Gastrocnemius medialis (tissue), 4 donors: Measurements from ENCODE around the gene CCM2L. TPM values are rescaled to one million over a fixed set of nuclear protein-coding genes. Genes with fewer than 3 reads are reported as not detected.

ENCODE experiments used
- ATAC-seq, 2 donors: fragments of 150-250 bp; one replicate each; pipeline ENCODE4 v1.9.1; 2016
- DNase-seq, 2 donors: peaks; one replicate each; pipeline ENCODE4 v3.0.0-alpha.2; 2019
- H3K27ac ChIP-seq, 4 donors: fragments of 200-600 bp; sonication (generic); 1 replicate in 1 of 4; 2 replicates in 3 of 4; pipeline ENCODE4 v1.5.1; 2016 to 2018; ENCODE audit warnings: mild to moderate bottlenecking in 2 of 4, moderate library complexity in 1 of 4
- H3K27me3 ChIP-seq, 3 donors: fragments of 200-600 bp; sonication (generic) in 2 of 3; 1 replicate in 1 of 3; 2 replicates in 2 of 3; pipeline versions ENCODE4 v1.5.1 to v1.6.0; 2016 to 2019; ENCODE audit warnings: mild to moderate bottlenecking in 1 of 3, moderate library complexity in 1 of 3
- H3K36me3 ChIP-seq, 2 donors: fragments of 200-600 bp; sonication (generic) in 1 of 2; one replicate each; pipeline ENCODE4 v1.5.1; 2017 to 2018
- H3K4me1 ChIP-seq, 2 donors: fragments of 200-600 bp; sonication (generic) in 1 of 2; one replicate each; pipeline ENCODE4 v1.5.1; 2016 to 2017; ENCODE audit warnings: mild to moderate bottlenecking in 2 of 2
- H3K4me3 ChIP-seq, 4 donors: fragments of 200-600 bp; sonication (generic) in 3 of 4; 1 replicate in 1 of 4; 2 replicates in 3 of 4; pipeline ENCODE4 v1.5.1; 2016 to 2019; ENCODE audit warnings: mild to moderate bottlenecking in 2 of 4
- H3K9me3 ChIP-seq, 3 donors: fragments of 200-600 bp; sonication (generic) in 2 of 3; 1 replicate in 1 of 3; 2 replicates in 2 of 3; pipeline ENCODE4 v1.5.1; 2016 to 2019
- POLR2A ChIP-seq, 2 donors: fragments of 450-650 bp; IDR thresholded peaks; one replicate each; pipeline ENCODE4 v1.6.1; 2017; ENCODE audit warnings: antibody characterized with exemption in 2 of 2, mild to moderate bottlenecking in 2 of 2, moderate library complexity in 2 of 2
- in situ Hi-C, 4 donors: fragments of 200-750 bp; cut with MboI; loops; one replicate each; pipeline versions ENCODE4 v1.15.0 to v1.8.0; 2017; ENCODE audit warnings: low sequenced_read_pairs in 4 of 4
- intact Hi-C: fragments of 100-400 bp; cut with DNase I; formaldehyde crosslinking; loops from one replicate; pipeline ENCODE4 v1.15.1; 2023; ENCODE audit warnings: low total_unique reads
- total RNA-seq, 4 donors: library from RNA; depleted of rRNA; stranded (reverse); fragments of >200 nt; gene quantifications; one replicate each; pipeline versions ENCODE4 v1.1.0 to v1.2.3, GENCODE V29; 2016
- TF ChIP-seq, protein P1 (sequence below), 5 experiments: fragments of 450-650 bp in 3 of 5; fragments of 200-600 bp in 2 of 5; sonication (generic) in 2 of 5; IDR thresholded peaks in 4 of 5; conservative IDR thresholded peaks in 1 of 5; 1 replicate in 4 of 5; 2 replicates in 1 of 5; pipeline ENCODE4 v1.5.1; 2016 to 2019; ENCODE audit warnings: antibody characterized with exemption in 5 of 5, mild to moderate bottlenecking in 3 of 5, moderate library complexity in 3 of 5

CCM2L gene
- total RNA-seq, 4 donors from 2014 or later, result 2.2 to 5.8 (median 3.2) TPM

GRCh38 chr20:32070282-32070681, 60.0 kb downstream of the CCM2L start:
- Histone ChIP-seq H3K27me3 (peaks cover 0 to 4% (median 0%) of the 10 kb centered on the region in 3 donors), H3K4me1 (peaks cover 0 to 3% of the 10 kb centered on the region in 2 donors), H3K27ac (no peak overlapping the region), H3K9me3 (no peaks in the 10 kb centered on the region), H3K4me3 (no peak overlapping the region), H3K36me3 (no peaks in the 10 kb centered on the region)
- intact Hi-C loops, result no loop called here
- ATAC-seq (no peak), DNase-seq (no peak)
- TF ChIP-seq, protein P1, sequence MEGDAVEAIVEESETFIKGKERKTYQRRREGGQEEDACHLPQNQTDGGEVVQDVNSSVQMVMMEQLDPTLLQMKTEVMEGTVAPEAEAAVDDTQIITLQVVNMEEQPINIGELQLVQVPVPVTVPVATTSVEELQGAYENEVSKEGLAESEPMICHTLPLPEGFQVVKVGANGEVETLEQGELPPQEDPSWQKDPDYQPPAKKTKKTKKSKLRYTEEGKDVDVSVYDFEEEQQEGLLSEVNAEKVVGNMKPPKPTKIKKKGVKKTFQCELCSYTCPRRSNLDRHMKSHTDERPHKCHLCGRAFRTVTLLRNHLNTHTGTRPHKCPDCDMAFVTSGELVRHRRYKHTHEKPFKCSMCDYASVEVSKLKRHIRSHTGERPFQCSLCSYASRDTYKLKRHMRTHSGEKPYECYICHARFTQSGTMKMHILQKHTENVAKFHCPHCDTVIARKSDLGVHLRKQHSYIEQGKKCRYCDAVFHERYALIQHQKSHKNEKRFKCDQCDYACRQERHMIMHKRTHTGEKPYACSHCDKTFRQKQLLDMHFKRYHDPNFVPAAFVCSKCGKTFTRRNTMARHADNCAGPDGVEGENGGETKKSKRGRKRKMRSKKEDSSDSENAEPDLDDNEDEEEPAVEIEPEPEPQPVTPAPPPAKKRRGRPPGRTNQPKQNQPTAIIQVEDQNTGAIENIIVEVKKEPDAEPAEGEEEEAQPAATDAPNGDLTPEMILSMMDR (IDR thresholded peaks at IDR 0.05 in 4 of 5, conservative IDR thresholded peaks at IDR 0.05 in 1 of 5), result no peak
- in situ Hi-C loops, result no loop called here

- Histone ChIP-seq H3K27ac (no peak overlapping the region), H3K4me1 (no peaks in the 10 kb centered on the region), H3K9me3 (no peaks in the 10 kb centered on the region), H3K27me3 (peaks cover 0 to 4% (median 0%) of the 10 kb centered on the region in 3 donors), H3K4me3 (no peak overlapping the region), H3K36me3 (no peaks in the 10 kb centered on the region)
- TF ChIP-seq, protein P1 (IDR thresholded peaks at IDR 0.05 in 4 of 5, conservative IDR thresholded peaks at IDR 0.05 in 1 of 5), result no peak
- no peak for TF ChIP-seq POLR2A (IDR thresholded peaks at IDR 0.05)
- intact Hi-C loops, result no loop called here
- in situ Hi-C loops, result no loop called here
- ATAC-seq (no peak), DNase-seq (no peak)
These were observed 60.5 kb downstream of the CCM2L start for GRCh38 chr20:32070690-32071213.

- in situ Hi-C loops, result no loop called here
These were observed 61.3 kb downstream of the CCM2L start for GRCh38 chr20:32071395-32072167.

DNA sequence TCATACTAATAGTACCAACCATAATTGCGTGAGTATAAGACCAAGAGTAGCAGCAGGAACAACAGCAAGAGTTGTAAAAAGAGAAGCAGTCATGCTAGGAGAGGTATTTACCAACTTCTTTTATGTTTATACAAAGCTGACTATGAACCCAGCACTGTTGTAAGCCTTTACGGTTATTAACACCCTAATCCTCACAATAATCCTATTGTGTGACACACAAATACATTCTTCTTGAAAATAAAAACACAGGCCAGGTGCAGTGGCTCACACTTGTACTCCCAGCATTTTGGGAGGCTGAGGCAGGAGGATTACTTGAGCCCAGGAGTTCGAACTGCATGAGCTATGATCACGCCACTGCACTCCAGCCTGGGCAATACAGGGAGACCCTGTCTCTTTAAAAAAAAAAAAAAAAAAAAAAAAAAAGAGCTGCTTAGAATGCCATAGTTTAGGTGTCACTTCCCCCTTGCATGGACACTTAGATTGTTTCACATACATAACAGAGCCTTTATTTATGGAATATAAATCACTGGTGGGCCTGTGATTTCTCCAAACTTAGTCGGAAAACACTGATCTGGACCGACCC, 62.0 kb downstream of the CCM2L start:
- peaks cover 0 to 4% (median 3%) of the 10 kb centered on the region in 3 donors for H3K27me3 ChIP-seq
- no peak overlapping the region for H3K27ac ChIP-seq
- intact Hi-C loops (no loop called here), in situ Hi-C loops (no loop called here)
- no peaks in the 10 kb centered on the region for H3K4me1 ChIP-seq
- DNase-seq (no peak), ATAC-seq (no peak)
- H3K36me3 ChIP-seq, result no peaks in the 10 kb centered on the region
- no peak for TF ChIP-seq POLR2A (IDR thresholded peaks at IDR 0.05)
- TF ChIP-seq, protein P1 (IDR thresholded peaks at IDR 0.05 in 4 of 5, conservative IDR thresholded peaks at IDR 0.05 in 1 of 5), result no peak
- no peak overlapping the region for H3K4me3 ChIP-seq
- no peaks in the 10 kb centered on the region for H3K9me3 ChIP-seq

More at GRCh38 chr20:32071395-32072167, 61.3 kb downstream of the CCM2L start:
- Histone ChIP-seq H3K27ac (no peak overlapping the region), H3K9me3 (no peaks in the 10 kb centered on the region), H3K4me3 (no peak overlapping the region), H3K27me3 (peaks cover 0 to 4% (median 0%) of the 10 kb centered on the region in 3 donors), H3K36me3 (no peaks in the 10 kb centered on the region), H3K4me1 (no peaks in the 10 kb centered on the region)
- intact Hi-C loops, result no loop called here
- ATAC-seq (no peak), DNase-seq (no peak)
- TF ChIP-seq, protein P1 (IDR thresholded peaks at IDR 0.05 in 4 of 5, conservative IDR thresholded peaks at IDR 0.05 in 1 of 5), result no peak
- TF ChIP-seq POLR2A (IDR thresholded peaks at IDR 0.05), result no peak
